DMS153 treated with DMSO at 0.1 percent for 48 hours (cell line): ENCODE results near the gene GLUL.
"Not testable (repeated sequence)": the region's sequence is repeated elsewhere in the genome, so short reads cannot be mapped to it uniquely, and the experiment has no call there.

Experiments
- DNase-seq: peaks from one replicate; lab custom pipeline; 2025; ENCODE audit not compliant: unreplicated experiment; lab: John Stamatoyannopoulos, UW

Gene GLUL

DNA sequence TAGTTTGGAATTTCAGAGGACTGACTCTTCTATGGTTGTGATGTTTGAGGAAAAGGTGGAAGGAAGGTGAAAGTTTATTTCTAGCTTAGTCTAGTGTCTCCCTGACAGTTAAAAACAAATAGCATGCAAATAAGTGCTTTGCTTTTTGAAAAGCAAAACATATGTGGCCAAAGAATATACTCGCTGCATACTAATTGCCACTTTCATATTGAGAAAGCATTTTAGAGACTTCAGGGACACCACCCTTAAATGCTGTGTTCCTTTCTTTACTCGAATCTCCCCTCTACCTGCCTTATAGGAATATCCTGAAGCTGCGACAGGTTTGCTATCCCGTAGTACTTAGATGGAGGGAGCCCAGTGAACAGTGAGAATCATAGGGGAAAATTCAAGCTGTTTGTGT lies 23.2 kb downstream of the GLUL start:
- DNase-seq: no peak

DNA sequence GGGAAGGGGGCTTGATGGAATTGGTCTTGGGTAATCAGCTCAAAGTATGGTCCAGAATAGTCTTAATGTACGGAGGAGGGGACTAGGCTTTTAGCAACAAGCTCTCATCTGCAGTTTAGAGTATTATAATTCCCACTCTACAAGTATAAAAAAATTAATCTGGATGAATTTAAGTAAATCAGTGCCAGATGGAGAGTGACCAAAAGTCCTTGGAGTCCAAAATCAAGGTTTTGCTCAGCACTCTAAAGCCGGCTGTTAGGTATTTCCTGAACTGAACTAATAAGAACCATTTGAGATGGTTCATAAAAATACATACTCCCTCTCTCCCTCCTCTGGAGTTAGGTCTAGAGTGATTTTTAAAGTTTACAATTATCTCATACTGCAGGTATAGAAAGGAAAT lies 23.7 kb downstream of the GLUL start:
- DNase-seq: no peak

DNA sequence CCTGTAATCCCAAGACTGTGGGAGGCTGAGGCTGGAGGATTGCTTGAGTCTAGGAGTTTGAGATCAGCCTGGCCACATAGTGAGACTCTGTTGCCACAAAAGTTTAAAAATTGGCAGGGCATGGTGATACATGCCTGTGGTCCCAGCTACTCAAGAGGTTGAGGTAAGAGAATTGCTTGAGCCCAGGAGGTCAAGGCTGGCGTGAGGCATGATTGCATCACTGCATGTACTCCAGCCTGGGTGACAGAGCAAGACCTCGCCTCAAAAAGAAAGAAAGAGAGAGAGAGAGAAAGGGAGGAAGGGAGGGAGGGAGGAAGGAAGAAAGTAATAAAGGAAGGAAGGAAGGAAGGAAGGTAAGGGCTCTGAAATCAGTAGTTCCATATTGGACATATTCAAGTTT lies 25.0 kb downstream of the GLUL start:
- no peak for DNase-seq

DNA sequence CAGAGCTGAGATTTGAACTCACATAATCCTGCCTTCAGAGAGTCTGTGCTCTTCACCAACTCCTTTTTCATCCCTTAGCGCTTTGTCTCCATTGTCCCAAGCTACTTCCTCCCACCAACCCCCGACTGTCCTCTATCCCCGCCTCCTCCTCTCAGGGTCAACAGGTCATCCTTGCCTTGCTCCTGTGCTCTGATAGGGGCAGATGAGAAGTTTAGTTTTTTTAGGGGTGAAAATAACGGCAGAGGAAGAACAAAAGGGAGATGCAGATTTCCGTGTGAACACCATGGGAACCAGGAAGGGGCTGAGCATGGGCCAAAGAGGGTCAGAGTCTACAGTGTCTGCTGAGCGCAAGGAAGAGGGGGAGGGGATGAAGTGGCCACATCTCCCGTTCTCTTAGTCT lies 31.9 kb downstream of the GLUL start:
- DNase-seq: no peak

DNA sequence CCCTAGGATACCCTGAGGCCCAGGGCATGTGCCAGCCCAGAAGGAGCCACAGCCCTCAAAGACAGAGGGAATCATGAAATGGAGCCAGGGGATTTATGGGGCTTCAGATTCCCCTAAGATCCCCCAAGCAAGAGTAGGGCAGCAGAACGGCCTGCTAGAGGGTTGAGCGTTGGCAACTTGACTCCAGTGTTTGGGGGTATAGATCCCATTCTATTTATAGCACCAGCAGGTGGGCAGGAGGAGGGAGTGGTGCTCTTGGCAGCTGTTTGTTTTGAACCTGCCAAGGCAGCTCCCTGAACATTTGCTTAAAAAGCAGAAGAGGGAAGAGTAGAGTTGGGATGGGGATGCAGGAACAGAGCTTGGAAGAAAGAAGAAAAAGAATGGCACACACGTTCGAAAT lies 33.7 kb downstream of the GLUL start:
- DNase-seq: peak; percentile 70

DNA sequence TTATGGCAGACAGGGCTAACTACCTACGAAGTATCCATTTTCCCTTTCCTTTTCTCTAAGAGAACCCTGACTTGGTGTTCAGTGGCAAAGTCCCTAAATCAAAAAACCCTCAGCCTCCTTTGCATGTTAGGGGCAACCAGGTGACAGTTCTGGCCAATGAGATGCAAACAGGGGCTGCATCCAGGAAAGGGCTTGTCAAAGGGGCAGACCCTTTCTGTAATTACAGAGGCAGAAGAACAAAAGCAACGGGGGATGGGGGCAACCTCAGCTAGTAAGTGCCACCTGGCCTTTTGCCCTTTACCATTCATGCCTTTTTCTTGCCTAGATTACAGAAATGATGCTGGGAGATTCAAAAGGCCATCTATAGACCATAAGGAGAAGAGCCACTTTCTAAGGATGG lies 34.4 kb downstream of the GLUL start:
- DNase-seq: no peak

DNA sequence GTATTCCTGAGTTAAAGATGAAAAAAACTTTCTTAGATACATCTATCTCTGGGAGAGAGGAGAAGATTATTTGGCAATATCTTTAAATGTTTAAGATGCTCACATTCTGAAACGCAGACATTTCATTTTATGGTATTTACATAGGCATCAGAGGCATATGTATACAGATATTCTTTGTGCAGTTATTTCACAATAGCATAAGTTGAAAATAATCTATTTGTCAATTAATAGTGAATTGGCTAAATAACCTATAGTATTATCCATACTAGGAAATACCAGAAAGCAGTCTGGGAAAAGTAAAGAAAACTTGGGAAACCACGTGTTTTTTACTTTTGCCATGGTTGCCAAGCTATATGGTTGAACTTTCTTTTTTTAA lies 35.9 kb downstream of the GLUL start:
- no peak for DNase-seq

DNA sequence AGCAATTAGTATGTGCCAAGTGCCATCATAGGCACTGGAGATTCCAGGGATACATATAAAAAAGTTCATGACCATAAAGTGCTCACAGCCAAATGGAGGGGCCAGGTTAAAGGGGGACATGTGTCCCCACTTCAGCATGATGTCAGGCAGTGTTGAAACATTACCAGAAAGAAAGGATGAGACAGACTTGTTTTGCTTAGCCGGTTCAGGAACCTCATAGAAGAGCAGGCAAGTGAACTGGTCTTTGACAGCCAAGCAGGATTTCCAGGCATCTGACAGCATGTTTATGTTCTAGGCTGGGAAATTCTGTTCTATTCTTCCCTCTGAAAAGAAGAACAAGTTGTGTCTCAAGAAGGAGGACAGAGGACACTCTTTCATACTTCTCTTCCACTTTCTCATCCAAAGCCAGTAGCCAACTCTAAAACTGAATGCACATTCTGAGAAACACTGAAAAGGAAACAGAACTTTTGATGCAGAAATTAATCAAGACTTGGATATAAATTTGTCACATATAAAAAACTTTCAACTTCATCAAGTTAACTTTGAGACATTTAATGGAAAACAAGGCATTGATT lies 39.7 kb downstream of the GLUL start:
- no peak for DNase-seq

DNA sequence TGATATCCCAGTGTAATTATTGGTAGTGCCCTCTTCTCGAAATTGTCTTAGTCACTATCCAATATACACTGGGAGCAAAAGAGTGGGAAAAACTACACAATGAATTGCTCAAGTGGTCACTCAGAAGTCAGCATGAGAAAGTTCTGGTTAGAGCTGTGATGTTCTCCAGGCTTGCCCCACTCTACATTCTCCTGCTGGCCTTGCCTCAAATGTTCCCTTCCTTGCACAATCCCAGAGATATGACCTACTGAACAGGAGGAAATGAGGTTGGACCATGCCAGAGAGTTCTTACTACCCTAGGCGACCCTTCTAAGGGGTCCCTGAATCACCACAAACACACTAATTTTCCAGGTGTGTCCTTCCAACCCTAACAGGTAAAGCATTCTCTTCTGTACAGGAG lies 40.8 kb downstream of the GLUL start:
- no peak for DNase-seq

DNA sequence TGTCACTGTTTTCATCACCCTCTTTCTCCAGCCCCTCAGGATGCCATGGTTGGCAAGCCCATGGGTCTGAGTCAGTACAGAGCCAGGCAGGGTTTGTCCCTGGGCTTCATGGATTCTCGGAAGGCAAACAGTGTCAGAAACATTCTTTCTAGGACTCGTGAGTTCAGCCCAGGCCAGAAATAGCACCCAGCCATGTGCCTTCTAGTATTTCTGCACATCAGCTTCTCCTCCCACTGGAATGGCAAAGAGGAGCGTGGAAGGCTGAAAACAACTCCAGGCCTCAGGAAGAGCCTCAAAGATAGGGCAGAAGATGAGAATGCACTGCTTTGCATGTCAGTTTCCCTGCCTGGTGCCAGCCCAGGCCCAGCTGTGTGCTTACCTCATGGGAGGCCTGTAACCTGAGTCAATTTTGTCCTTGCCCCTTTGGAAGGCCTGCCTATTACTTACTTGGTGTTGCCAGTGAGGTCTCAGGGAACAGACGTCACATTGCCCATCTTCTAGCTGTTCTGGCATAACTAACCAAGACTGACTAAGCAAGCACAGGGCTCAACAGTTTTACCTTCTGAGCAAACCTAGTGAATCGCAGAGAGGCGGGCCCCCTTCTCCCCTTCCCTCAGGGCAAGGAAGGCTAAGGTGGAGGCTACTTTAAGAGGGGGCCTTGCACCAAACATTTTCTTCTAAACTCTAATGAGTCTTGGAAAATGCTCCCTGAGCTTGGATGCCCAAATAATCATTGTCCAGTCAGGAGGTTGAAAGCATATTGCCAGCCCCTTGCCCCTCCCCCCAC lies 42.4 kb downstream of the GLUL start:
- no peak for DNase-seq

DNA sequence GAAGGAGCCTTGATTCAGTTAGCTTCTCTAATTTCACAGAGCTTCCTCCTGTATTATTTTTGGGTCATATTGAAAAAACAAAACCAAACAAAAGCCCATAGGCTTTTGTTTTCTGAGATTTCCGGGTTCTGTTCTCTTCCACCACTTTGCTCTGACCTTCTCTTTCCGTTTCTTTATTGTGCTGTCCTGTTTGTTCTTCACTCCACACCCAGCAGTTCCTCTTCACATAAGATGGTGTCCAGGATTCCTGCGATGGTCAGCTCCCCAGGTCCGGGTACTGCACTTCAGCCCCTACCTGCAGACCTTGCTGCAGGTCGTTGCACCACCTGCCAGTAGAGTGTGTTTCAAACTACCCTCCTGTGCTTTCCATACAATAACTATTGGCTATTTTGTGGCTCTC lies 44.6 kb downstream of the GLUL start:
- DNase-seq: peak; percentile 21

DNA sequence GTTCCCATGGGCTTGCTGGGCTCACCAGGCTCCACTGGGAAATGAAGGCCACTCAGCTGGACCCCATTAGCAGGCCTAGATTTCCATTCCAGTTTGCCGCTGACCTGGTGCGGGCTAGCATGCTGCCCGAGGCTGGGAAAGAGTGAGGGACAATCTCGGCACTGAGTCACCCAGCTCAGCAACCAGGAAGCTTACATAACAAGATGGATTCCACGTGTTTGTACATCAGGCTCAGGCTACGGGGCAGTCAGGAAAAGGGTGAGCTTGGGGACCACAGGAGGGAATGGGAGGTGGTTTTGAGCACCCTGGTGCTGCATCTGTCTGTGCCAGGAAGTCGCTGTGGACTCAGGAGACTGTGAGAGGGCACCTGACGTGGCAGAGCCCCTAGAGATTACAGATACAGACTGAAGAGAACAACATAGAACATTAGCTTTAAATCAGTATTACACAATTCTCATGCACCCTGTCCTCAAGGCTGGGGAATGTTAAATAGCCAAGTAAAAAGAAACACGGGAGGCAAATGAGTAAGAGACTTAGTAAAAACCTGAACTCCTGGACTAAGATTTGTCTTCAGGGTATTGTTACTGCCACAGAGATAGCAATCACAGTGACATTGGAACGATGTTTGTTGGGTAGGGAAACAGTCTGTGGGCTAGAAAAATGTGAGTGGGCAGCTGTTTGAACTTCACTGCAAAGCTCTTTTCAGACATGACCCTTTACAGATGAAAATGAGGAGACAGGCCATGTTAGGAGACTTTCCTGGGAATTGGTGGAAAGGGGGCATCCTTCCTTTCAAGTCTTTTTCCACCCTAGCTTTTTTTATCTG lies 51.1 kb downstream of the GLUL start:
- no peak for DNase-seq

DNA sequence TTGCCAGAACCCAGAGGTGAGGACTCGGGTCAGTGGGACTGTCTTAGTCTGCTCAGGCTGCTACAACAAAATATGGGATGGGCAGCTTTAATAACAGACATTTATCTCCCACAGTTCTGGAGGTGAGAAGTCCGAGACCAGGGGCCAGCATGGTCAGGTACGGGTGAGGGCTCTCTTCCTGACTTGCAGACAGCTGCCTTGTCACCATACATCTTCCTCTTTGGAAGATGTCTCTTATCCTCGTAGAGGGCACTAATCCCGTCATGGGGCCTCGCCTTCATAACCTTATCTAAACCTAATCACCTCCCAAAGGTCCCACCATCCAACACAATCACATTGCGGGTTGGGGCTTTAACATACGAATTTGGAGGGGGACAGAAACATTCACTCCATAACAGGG lies 51.9 kb downstream of the GLUL start:
- no peak for DNase-seq

DNA sequence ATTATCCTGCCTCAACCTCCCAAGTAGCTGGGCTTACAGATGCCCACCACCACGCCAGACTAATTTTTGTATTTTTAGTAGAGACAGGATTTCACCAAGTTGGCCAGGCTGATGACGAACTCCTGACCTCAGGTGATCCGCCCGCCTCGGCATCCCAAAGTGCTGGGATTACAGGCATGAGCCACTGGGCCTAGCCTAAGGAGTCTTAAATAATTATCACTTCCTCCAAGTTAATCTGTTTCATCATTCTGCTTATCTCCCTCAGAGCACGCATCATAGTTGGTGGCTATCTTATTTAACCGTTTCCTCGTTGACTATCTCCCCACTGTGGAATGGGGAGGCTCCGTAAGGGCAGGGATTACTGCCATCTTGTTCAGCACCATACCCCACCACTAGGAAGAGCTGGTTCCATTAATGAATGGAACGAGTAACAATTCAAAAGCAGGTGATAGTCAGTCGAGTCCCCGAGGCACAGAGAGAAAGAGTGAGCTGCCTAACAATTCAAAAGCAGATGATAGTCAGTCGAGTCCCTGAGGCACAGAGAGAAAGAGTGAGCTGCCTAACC lies 52.7 kb downstream of the GLUL start:
- no peak for DNase-seq

DNA sequence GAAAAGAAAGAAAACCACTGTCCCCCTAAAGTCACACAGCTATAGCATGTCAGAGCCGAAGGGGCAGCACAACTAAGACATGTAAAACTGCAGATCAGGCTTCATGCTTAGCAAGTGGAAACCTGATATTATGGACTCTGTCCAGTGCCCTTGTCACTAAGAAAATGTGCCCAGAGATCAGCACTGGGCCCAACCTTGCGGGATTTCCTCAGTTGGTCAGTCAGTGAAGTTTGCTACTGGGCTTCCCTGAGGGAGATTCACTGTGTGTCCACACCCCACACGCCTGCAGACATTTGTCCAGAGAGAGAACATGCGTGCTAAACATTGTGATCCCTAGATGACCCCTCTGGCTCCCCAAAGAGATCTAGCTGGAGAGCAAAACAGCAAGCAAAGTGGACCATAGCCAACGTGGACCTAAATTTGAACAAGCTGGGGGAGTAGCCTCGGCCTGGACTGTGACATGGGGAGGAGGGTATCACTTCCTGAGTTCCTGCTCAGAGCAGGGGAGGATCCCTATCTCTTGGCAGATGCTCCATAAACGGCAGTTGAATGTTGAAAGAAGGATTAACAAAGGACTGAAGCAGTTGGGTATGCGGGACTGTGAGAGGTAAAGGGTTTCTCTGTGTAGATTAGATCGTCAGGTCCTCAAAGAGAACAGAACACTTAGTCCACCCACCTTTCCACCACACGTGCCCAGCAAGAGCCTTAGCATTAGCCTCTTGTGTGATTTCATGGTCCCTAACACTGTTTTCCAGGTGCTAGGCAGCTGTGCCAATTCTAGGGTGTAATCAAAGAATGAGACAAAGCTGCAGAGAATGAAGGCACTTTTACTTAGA lies 53.6 kb downstream of the GLUL start:
- peak; percentile 29 for DNase-seq

DNA sequence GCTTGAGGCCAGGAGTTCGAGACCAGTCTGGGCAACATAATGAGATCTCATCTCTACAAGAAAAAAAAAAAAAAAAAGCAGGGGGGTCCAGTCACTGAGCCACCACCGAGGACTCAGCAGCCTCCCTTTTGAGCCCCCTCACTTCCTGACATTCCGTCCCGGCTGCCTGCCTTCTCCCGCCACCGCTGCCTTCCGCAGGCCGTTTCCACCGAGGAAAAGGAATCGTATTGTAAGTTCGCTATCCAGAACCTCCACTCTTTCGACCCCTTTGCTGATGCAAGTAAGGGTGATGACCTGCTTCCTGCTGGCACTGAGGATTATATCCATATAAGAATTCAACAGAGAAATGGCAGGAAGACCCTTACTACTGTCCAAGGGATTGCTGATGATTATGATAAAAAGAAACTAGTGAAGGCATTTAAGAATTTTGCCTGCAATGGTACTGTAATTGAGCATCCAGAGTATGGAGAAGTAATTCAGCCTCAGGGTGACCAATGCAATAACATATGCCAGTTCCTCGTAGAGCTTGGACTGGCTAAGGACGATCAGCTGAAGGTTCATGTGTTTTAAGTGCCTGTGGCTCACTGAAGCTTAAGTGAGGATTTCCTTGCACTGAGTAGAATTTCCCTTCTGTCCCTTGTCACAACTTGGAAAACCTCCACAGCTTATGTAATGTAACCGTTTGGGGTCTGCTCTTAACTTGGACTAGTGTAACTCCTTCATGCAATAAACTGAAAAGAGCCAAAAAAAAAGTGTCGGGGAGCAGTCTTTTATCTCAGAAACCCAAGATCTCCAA lies 55.6 kb downstream of the GLUL start:
- no peak for DNase-seq

DNA sequence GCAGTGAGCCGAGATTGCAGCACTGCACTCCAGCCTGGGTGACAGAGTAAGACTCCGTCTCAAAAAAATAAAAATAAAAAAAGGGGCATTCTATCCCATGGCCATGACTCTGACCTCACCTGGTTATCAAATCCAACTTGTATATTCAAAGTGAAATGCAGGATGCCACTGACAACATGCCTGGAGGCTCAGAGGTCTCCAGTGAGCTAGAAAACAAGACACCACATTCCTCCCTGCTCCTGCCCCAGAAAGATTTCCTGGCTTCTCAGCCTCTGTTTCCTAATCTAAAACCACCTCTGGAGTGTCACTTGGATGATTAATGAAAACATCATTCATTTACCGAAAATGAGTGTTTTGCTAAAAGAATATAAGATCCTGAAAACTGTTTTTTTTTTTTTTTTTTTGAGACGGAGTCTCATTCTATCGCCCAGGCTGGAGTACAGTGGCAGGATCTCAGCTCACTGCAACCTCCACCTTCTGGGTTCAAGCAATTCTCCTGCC lies 58.5 kb downstream of the GLUL start:
- DNase-seq: not testable (repeated sequence)

DNA sequence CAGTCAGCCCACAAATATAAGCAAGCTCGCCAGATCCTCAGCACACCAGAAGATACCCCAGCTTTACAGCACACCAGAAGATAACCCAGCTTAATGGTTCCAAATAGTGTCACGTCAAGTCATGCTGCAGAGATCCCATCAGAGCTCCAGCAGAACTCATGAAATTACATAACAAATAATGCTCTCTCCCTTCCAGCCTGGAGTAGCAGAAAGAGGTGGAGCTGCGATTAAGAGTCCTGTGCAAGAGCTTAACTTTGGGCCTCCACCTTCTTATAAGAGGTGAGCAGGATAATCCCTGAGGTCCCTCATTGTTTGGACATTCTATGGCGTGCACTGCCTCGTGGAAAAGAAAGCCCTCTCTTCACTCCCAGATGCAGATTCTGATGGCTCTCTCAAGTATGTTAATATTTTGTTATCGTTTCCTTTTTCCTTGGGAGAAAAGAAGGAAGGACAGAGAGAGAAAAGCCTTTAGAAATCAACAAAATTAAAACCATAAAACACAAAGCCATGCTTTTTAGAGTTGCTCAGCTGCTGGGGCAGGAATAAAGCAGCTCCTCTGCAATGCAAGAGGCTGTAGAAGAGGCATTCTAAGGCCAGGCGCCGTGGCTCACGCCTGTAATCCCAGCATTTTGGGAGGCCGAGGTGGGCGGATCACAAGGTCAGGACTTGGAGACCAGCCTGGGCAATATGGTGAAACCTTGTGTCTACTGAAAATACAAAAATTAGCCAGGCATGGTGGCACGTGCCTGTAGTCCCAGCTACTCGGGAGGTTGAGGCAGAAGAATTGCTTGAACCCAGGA lies 59.1 kb downstream of the GLUL start:
- no peak for DNase-seq
